Nephron (organoid): ENCODE data around the gene SNRNP25.

Experiments
- H3K27ac Mint-ChIP-seq, 3 experiments: 2 replicates each; pipeline ENCODE4 v1.8.0; 2020; ENCODE audit warnings: mixed read lengths in 3 of 3, mild to moderate bottlenecking in 2 of 3, moderate library complexity in 1 of 3
- H3K27me3 Mint-ChIP-seq: 2 replicates; pipeline ENCODE4 v1.8.0; 2021; ENCODE audit warnings: low read depth, mild to moderate bottlenecking, moderate library complexity, mixed read lengths
- H3K36me3 Mint-ChIP-seq: 2 replicates; pipeline ENCODE4 v1.8.0; 2020; ENCODE audit warnings: low read depth, mixed read lengths
- H3K4me1 Mint-ChIP-seq: 2 replicates; pipeline ENCODE4 v1.8.0; 2020; ENCODE audit warnings: mixed read lengths
- H3K4me3 Mint-ChIP-seq, 3 experiments: 2 replicates each; pipeline ENCODE4 v1.8.0; 2020; ENCODE audit warnings: mild to moderate bottlenecking in 3 of 3, mixed read lengths in 3 of 3, moderate library complexity in 2 of 3
- H3K9me3 Mint-ChIP-seq: 2 replicates; pipeline ENCODE4 v1.8.0; 2020; ENCODE audit warnings: mixed read lengths
- TF ChIP-seq, protein P1 (sequence below), 3 experiments: fragments of 200-600 bp; sonication (generic); IDR thresholded peaks; one replicate each; pipeline ENCODE4 v1.5.0; 2021; ENCODE audit warnings: antibody characterized with exemption in 3 of 3; ENCODE audit not compliant: unreplicated experiment in 3 of 3

SNRNP25 gene

DNA sequence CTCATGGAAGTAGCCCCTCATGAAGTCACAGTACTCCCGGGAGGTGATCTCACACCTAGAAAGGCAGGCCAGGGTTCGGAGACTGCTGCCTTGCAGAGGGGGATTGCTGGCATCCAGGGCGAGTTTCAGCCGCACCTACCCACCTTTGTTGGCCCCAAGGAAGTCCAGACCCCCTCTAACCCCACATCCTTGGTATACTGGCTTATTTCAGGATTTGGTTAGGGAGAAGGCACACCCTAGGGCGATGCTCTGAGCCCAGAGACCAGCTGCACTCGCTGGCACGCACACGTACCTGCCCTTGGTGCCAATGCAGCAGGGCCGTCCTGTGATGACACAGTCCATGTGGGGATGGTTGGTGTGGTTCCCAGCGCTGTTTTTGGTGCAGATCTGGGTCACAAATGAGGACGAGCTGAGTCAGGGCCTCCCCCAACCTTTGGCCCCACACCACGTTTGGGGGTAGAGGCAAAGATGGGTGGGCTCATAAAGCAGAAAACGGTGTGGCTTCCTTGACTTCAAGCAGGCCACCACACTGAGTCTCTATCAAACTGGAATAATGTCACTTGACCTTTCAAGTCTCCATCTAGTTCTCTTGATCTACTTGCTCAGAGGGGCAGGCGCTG lies 5.9 kb downstream of the SNRNP25 start:
- H3K4me3 Mint-ChIP-seq: no peak overlapping the region
- no peak overlapping the region for H3K27ac Mint-ChIP-seq
- peaks cover 26% of the 10 kb centered on the region for H3K36me3 Mint-ChIP-seq
- H3K27me3 Mint-ChIP-seq: no peaks in the 10 kb centered on the region
- TF ChIP-seq, protein P1, sequence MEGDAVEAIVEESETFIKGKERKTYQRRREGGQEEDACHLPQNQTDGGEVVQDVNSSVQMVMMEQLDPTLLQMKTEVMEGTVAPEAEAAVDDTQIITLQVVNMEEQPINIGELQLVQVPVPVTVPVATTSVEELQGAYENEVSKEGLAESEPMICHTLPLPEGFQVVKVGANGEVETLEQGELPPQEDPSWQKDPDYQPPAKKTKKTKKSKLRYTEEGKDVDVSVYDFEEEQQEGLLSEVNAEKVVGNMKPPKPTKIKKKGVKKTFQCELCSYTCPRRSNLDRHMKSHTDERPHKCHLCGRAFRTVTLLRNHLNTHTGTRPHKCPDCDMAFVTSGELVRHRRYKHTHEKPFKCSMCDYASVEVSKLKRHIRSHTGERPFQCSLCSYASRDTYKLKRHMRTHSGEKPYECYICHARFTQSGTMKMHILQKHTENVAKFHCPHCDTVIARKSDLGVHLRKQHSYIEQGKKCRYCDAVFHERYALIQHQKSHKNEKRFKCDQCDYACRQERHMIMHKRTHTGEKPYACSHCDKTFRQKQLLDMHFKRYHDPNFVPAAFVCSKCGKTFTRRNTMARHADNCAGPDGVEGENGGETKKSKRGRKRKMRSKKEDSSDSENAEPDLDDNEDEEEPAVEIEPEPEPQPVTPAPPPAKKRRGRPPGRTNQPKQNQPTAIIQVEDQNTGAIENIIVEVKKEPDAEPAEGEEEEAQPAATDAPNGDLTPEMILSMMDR (IDR thresholded peaks at IDR 0.05; ENCODE audit: unreplicated experiment in 3 of 3): no peak
- no peaks in the 10 kb centered on the region for H3K9me3 Mint-ChIP-seq
- peaks cover 4% of the 10 kb centered on the region for H3K4me1 Mint-ChIP-seq

DNA sequence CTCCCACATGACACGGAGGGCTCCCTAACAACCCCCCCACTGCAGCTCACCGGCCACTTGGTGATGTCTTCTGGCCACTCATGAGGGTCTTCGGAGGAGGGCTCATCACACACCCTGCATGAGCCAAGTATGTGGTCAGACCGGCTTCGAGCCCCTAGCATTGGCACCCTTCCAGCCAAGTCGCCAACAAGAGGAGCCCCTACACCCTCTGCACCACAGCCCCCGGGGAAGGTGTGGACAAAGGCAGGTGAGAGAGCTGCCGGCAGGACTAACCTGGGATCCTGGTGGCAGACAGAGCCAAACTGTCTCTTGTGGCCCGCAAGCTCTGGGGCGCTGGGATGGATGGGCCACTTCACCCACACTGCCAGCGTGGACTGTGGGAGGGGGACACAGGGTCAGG lies 6.5 kb downstream of the SNRNP25 start:
- no peak overlapping the region for H3K27ac Mint-ChIP-seq
- no peaks in the 10 kb centered on the region for H3K9me3 Mint-ChIP-seq
- H3K4me1 Mint-ChIP-seq: peaks cover 4% of the 10 kb centered on the region
- H3K4me3 Mint-ChIP-seq: no peak overlapping the region
- H3K36me3 Mint-ChIP-seq: peaks cover 26% of the 10 kb centered on the region
- TF ChIP-seq, protein P1 (IDR thresholded peaks at IDR 0.05; ENCODE audit: unreplicated experiment in 3 of 3): no peak
- no peaks in the 10 kb centered on the region for H3K27me3 Mint-ChIP-seq

DNA sequence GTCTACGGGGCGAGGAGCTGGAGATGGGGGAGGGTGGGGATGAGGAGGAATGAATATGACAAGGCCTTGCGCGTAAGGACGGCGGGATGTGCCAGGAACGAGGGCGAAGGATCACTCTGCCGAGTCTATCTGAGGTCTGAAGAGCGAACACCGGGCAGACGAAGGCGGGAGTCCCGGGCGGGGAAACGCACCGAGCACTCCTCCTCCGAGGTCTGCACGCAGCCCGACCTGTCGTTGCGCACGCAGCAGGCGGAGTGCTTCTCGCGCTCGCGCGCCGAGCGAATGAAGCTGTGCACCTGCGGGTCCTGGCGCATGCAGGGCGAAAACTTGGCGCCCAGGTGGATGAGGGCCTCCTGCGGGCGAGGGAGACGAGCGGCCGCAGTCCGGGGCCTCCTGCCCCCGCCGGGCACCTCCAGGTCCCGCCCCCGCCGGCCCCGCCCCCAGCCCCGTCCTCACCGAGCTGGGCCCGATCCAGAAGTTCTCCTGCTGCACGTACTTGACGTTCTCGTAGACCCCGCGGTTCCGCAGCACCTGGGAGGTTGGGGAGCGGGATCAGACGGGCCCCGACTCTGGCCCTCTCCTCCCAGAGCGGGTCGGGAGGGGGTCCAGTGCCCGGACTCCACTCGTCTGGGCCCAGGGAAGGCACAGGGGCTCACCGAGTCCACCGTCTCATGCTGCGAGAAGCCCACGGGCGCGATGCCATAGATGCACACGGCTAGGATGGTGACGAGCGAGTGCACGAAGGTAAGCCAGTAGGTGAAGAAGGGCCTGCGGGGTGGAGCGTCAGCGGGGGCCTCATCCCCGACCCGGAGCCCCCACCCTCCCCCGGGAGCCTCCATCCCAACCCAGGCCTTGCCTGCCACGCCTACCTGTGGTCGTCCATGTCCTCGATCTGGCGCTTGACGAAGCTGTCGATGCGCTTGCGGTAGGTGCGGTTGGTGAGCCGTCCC lies 7.6 kb downstream of the SNRNP25 start:
- H3K4me3 Mint-ChIP-seq: no peak overlapping the region
- peaks cover 22% of the 10 kb centered on the region for H3K36me3 Mint-ChIP-seq
- TF ChIP-seq, protein P1 (IDR thresholded peaks at IDR 0.05; ENCODE audit: unreplicated experiment in 3 of 3): no peak
- peaks cover 14% of the 10 kb centered on the region for H3K4me1 Mint-ChIP-seq
- no peak overlapping the region for H3K27ac Mint-ChIP-seq
- H3K27me3 Mint-ChIP-seq: no peaks in the 10 kb centered on the region
- H3K9me3 Mint-ChIP-seq: no peaks in the 10 kb centered on the region

DNA sequence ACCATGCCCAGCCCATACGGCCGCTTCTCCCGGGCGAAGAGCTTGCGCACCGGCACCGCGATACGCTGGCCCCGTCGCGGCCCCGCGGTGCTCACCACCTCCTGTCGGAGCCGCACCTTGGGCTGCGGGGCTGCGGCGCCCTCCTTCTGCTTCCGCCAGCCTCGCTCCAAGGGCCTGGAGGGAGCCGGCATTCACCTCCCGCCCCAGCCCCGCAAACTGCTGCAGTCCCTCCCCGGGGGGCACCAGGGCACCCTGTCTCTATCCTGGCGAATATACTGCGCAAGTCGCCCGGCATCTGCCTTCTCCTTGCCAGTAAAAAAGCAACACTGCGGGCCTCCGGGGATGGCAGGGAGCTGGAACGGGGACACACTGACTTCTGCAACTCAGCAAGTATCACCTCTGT lies 8.3 kb downstream of the SNRNP25 start:
- H3K27me3 Mint-ChIP-seq: no peaks in the 10 kb centered on the region
- TF ChIP-seq, protein P1 (IDR thresholded peaks at IDR 0.05; ENCODE audit: unreplicated experiment in 3 of 3): no peak
- peaks cover 21% of the 10 kb centered on the region for H3K36me3 Mint-ChIP-seq
- no peak overlapping the region for H3K27ac Mint-ChIP-seq
- H3K4me3 Mint-ChIP-seq: no peak overlapping the region
- H3K9me3 Mint-ChIP-seq: no peaks in the 10 kb centered on the region
- H3K4me1 Mint-ChIP-seq: peaks cover 16% of the 10 kb centered on the region

DNA sequence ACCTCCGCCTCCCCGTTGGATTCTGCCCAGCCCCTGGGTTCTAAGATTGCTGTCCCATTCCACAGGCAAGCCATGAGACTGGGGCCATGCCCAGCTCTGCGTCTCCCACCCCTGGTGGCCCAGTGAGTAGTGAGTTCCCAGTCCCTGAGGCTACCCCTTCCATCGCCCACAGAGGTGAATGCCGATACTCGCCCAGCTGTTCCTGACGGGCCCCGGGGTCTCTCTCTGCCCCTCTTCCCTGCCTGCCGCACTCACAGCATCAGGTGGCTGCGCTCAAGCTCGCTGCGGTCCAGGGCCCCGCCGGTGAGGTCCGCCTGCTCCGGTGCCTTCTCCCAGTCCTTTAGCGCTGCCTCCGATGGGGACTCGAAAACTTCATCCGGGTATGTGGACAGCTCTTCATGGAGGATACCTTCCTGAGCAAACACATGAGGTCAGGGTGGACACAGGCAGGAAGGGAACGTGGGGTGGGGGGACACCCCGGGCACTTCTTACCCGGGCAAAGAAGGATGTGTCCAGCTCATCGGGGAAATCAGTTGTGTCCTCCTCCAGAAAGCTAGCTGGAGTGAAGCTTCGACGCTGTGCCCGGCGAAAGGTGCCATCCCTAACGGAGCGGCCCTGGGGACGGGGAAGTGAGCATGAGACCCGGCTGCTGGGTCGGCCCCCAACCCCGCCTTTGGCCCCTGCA lies 8.8 kb downstream of the SNRNP25 start:
- Mint-ChIP-seq H3K36me3 (peaks cover 21% of the 10 kb centered on the region), H3K27ac (no peak overlapping the region), H3K27me3 (no peaks in the 10 kb centered on the region), H3K4me1 (peaks cover 22% of the 10 kb centered on the region), H3K4me3 (no peak overlapping the region), H3K9me3 (no peaks in the 10 kb centered on the region)
- TF ChIP-seq, protein P1 (IDR thresholded peaks at IDR 0.05; ENCODE audit: unreplicated experiment in 3 of 3): no peak
